Omental fat pad (tissue), 4 donors: ENCODE results near the gene ERC2. TPM values are rescaled to one million over a fixed set of nuclear protein-coding genes. Genes with fewer than 3 reads are reported as not detected.

Source experiments
- ATAC-seq: fragments of 150-250 bp; one replicate; pipeline ENCODE4 v1.9.1; 2016; ENCODE audit warnings: mild to moderate bottlenecking, moderate library complexity; ENCODE audit not compliant: low FRiP score
- DNase-seq: peaks from one replicate; pipeline ENCODE4 v3.0.0-alpha.2; 2019; ENCODE audit warnings: low spot score
- total RNA-seq, 4 donors: library from RNA; depleted of rRNA; stranded (reverse); fragments of >200 nt; gene quantifications; one replicate each; pipeline ENCODE4 v1.1.0, GENCODE V29; 2016
- TF ChIP-seq, protein P1 (sequence below), 3 donors: fragments of 450-650 bp; IDR thresholded peaks; one replicate each; pipeline ENCODE4 v1.5.1; 2016 to 2017; ENCODE audit warnings: antibody characterized with exemption in 3 of 3, mild to moderate bottlenecking in 3 of 3, moderate library complexity in 2 of 3

ERC2 gene
- total RNA-seq, 4 donors from 2014 or later: 0.75 to 4.2 (median 2.3) TPM; not detected in 1

DNA sequence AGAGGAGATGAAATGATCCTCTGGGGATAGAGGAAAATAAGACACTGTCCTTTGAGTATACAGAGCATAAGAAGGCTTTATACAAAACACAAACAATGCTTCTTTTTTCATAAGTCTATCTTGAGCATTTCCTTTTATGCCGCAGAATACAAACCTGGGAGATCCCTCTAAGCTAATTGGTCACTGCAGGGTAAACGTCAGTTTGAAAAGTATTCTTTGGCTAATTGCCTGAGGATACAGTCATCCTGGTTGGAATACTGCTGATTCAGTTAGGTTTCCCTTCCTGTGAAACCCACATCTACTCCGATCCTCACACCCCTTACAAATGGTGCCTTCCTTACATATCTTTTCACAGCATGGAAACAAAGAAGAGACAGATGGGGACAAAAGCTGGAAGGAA, 991.8 kb downstream of the ERC2 start:
- ATAC-seq: no peak
- TF ChIP-seq, protein P1, sequence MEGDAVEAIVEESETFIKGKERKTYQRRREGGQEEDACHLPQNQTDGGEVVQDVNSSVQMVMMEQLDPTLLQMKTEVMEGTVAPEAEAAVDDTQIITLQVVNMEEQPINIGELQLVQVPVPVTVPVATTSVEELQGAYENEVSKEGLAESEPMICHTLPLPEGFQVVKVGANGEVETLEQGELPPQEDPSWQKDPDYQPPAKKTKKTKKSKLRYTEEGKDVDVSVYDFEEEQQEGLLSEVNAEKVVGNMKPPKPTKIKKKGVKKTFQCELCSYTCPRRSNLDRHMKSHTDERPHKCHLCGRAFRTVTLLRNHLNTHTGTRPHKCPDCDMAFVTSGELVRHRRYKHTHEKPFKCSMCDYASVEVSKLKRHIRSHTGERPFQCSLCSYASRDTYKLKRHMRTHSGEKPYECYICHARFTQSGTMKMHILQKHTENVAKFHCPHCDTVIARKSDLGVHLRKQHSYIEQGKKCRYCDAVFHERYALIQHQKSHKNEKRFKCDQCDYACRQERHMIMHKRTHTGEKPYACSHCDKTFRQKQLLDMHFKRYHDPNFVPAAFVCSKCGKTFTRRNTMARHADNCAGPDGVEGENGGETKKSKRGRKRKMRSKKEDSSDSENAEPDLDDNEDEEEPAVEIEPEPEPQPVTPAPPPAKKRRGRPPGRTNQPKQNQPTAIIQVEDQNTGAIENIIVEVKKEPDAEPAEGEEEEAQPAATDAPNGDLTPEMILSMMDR (IDR thresholded peaks at IDR 0.05): no peak

GRCh38 chr3:55474213-55474632, 994.0 kb downstream of the ERC2 start:
- TF ChIP-seq, protein P1 (IDR thresholded peaks at IDR 0.05): no peak
- DNase-seq (no peak), ATAC-seq (no peak)

More for the DNA sequence above, 991.8 kb downstream of the ERC2 start:
- DNase-seq: no peak

GRCh38 chr3:55473788-55474187, 994.5 kb downstream of the ERC2 start:
- no peak for ATAC-seq
- no peak for DNase-seq
- TF ChIP-seq, protein P1 (IDR thresholded peaks at IDR 0.05): no peak

DNA sequence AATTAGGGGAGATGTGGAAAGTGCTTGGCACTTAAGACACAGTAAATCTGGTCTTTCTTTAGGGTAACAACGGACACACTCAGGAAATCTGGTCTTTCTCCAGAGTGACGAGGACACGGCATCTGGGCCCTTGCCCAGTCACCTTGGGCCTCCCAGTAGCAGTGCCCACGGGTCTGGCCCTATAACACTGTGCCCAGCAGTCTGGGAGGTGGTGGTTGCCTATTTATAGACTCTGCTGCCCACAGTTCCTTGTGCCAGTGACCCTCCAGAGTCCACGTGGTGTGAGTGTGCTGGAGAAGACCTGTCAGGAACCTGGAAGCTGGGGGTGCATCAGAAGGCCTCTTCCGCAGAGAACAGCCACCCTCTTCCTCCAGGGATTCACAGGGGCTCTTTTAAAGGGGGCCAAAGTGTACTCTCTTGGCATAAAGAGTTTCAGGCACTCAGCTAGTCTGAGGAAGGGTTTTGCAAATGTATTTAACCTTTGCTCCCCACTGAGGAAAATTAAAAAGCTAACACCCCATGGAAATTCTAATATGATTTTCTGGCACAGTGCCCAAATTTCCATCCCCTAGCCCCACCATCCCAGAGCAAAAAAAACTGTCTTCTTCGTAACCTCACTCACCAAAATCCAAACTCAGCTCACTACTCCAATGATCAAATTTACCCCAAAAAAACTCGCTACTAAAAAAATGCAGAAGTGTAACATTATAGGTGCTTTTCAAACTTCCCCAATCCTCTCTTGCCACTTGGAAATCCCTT, 996.6 kb downstream of the ERC2 start:
- ATAC-seq (no peak), DNase-seq (no peak)
- TF ChIP-seq, protein P1 (IDR thresholded peaks at IDR 0.05): no peak

DNA sequence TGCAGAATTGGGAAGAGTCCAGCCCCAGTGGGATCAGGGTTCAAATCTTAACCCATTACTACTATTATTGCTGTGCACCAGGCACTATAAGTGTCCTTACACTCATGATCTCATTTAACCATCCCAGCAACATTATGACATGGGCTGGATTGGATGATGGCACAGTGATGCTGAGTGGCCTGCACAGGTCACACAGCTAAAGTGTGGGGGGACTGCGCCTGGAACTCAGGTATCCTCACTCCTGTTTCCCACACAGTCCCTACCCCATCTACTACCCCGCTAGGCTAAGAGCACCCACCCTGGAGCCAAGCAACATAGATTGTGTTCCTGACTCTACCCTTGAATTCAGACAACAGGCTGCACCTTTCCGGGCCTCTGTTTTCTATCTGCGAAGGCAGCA, 997.2 kb downstream of the ERC2 start:
- TF ChIP-seq, protein P1 (IDR thresholded peaks at IDR 0.05): no peak
- DNase-seq: no peak
- ATAC-seq: no peak

- DNase-seq (no peak), ATAC-seq (no peak)
- TF ChIP-seq, protein P1 (IDR thresholded peaks at IDR 0.05): no peak
These were observed 998.2 kb downstream of the ERC2 start for GRCh38 chr3:55469957-55470526.

GRCh38 chr3:55468251-55468650, 1000.0 kb downstream of the ERC2 start:
- TF ChIP-seq, protein P1 (IDR thresholded peaks at IDR 0.05): no peak
- no peak for DNase-seq

More at GRCh38 chr3:55468251-55468650, 1000.0 kb downstream of the ERC2 start:
- no peak for ATAC-seq
